Stimulated activated CD8-positive, alpha-beta memory T cell treated with anti-CD3 and anti-CD28 coated beads, Interleukin-4, amount 100 ng/mL, for 4 hours (primary cell): ENCODE measurements around the gene NLGN1.

Experiments used
- DNase-seq, 2 donors: peaks; one replicate each; pipeline ENCODE4 v3.0.0-alpha.2; 2020; ENCODE audit warnings: low read depth in 2 of 2, low spot score in 1 of 2

Gene NLGN1

DNA sequence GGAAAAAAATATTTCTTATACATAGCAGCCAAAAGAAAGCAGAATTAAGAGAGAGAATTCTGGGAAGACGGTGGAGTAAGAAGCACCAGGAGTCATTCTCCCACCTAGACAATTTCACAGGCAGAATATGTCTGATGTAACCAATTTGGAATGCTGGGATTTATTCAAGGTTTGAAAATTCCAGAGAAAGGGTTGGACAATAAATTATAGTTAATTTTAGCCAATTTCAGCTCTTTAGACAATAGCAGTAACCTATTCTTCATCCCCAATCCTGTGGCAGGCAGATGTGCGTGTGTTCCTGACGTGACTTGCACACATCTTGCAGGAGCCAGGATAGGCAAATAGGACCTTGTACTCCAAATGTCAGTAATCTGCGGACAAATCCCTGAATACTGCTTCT, 920.6 kb downstream of the NLGN1 start:
- no peak for DNase-seq

DNA sequence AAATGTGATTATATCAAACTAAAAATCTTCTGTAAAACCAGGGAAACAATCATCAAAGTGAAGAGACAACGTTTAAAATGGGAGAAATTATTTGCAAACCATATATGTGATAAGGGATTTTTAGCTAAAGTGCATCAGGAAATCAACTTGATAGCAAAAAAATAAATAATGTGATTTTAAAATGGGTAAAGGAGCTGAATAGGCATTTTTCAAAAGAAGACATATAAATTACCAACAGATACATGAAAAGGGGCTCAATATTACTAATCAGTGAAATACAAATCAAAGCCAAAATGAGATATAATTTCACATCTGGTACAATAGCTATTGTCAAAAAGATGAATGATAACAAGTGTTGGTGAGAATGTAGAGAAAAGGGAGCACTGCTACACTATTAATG, 924.0 kb downstream of the NLGN1 start:
- DNase-seq = no peak

DNA sequence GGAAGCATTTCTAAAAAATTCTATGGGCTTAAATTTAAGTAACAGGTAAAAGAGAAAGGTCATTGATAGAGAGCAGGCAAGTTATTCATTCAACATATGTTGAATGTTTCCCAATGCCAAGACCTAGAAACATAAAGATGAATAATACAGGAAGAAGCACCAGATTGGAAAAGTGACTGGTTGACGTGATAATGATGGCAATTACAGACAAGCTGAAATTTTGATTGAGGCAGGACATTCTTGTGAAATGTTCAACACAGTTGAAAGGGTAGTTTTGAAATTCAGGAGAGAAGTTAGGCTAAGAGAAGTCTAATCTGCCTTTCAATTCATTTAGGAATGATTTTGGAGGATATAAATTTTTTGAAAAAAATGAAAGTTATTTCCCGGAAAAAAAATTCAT, 925.2 kb downstream of the NLGN1 start:
- DNase-seq = no peak

GRCh38 chr3:174325171-174325570, 927.6 kb downstream of the NLGN1 start:
- no peak for DNase-seq

GRCh38 chr3:174325834-174326700, 928.5 kb downstream of the NLGN1 start:
- DNase-seq = no peak

GRCh38 chr3:174329321-174329720, 931.8 kb downstream of the NLGN1 start:
- DNase-seq = no peak

DNA sequence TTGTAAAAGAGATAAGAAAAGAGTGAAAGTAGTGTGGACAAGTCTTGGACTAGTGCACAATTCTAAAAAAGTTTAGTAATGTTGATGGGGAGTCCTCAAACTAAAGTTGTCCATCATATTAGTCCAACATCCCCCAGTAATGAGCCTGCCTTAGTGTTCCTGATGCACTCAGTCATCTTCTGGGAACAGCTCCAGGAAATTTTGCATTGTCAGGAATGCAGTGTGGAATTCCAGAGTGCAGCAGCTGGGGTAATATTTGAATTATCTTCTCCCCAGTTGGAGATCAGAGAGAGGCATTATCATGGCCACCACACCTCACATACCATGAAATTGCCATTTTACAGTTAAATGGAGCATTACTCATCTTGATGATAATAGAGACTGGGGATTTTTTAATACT, 932.8 kb downstream of the NLGN1 start:
- DNase-seq = no peak

- no peak for DNase-seq
These were observed 933.7 kb downstream of the NLGN1 start for GRCh38 chr3:174331095-174331800.

- no peak for DNase-seq
These were observed 934.8 kb downstream of the NLGN1 start for GRCh38 chr3:174332391-174332790.

- DNase-seq = no peak
These were observed 936.1 kb downstream of the NLGN1 start for GRCh38 chr3:174333640-174334039.

- DNase-seq = no peak
These were observed 936.6 kb downstream of the NLGN1 start for GRCh38 chr3:174334111-174334510.

DNA sequence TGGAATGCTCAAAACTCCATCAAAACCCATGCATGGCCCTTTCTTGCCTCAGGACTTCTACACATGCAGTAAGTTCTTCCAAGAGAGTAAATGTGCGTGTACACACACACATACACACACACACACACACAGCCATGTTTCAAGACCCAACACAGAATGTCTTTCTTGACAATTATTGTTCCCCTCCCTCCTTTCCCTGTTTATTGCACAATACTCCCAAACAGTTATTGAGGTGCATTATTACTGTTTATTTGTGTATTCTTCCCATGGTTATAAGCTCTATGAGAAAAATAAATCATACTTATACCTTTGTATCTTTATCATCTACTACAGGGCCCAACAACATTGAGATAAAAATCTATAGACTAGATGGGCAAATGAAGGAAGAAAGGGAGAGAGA, 937.8 kb downstream of the NLGN1 start:
- DNase-seq = no peak

DNA sequence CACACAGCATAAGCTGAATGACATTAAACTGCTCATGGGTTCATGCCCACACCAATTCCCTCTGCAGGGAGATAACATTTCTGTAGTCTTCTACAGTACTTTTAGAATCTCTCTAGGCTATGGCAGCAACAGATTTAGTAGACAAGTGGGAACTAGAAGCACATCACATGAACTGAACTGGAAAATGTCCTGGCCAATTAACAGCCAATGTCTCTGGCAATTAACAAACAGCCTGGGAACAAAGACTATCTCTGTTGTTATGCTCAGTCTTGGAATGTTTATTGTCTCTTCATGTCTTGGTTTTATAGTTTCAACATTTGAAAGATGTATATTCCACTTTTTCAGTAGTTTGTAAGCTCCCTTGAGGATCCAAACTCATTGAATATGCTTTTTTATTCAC, 938.4 kb downstream of the NLGN1 start:
- DNase-seq = no peak
